ENCODE data around the gene CBLB. TPM values are rescaled to one million over a fixed set of nuclear protein-coding genes. Genes with fewer than 3 reads are reported as not detected.

Gene CBLB
- total RNA-seq, 1 experiment from 2014 or later, result 98.8 TPM

GRCh38 chr3:105678017-105678416 is 190.8 kb downstream of the CBLB start:
- Histone ChIP-seq H3K9me3 (ENCODE audit: low read length) (no peaks in the 10 kb centered on the region), H3K79me2 (ENCODE audit: low read length) (peaks cover 3% of the 10 kb centered on the region; the same call in 1 of the 2 replicates), H4K20me1 (ENCODE audit: insufficient read depth, low read depth, low read length) (no peaks in the 10 kb centered on the region), H3K4me3 (ENCODE audit: low read length) (no peak overlapping the region), H3K9me2 (replicated peaks; ENCODE audit: insufficient read depth, low read length) (no peaks in the 10 kb centered on the region), H3K36me3 (ENCODE audit: insufficient read depth, low read length) (peaks cover 78% of the 10 kb centered on the region), H3K4me2 (ENCODE audit: low read depth, low read length, poor library complexity, severe bottlenecking) (no peak overlapping the region), H3K9ac (ENCODE audit: low read length) (no peak overlapping the region), H3K4me1 (ENCODE audit: low read length) (peaks cover 32% of the 10 kb centered on the region), H2AFZ (ENCODE audit: low read length) (no peak overlapping the region), H3K27ac (ENCODE audit: low read length) (no peak overlapping the region), H3K27me3 (ENCODE audit: low read length) (no peaks in the 10 kb centered on the region)
- DNase-seq, result no peak

GRCh38 chr3:105676621-105677300 is 192.1 kb downstream of the CBLB start:
- no peak for DNase-seq
- Histone ChIP-seq H3K27ac (ENCODE audit: low read length) (no peak overlapping the region), H3K36me3 (ENCODE audit: insufficient read depth, low read length) (peaks cover 66% of the 10 kb centered on the region), H3K4me3 (ENCODE audit: low read length) (no peak overlapping the region), H3K9me3 (ENCODE audit: low read length) (no peaks in the 10 kb centered on the region), H3K9me2 (replicated peaks; ENCODE audit: insufficient read depth, low read length) (no peaks in the 10 kb centered on the region), H4K20me1 (ENCODE audit: insufficient read depth, low read depth, low read length) (no peaks in the 10 kb centered on the region), H3K79me2 (ENCODE audit: low read length) (peaks cover 3% of the 10 kb centered on the region; the same call in 1 of the 2 replicates), H3K9ac (ENCODE audit: low read length) (no peak overlapping the region), H3K4me2 (ENCODE audit: low read depth, low read length, poor library complexity, severe bottlenecking) (no peak overlapping the region), H3K4me1 (ENCODE audit: low read length) (peaks cover 30% of the 10 kb centered on the region), H3K27me3 (ENCODE audit: low read length) (no peaks in the 10 kb centered on the region), H2AFZ (ENCODE audit: low read length) (no peak overlapping the region)

GRCh38 chr3:105674437-105675065 is 194.3 kb downstream of the CBLB start:
- no peak for DNase-seq
- Histone ChIP-seq H3K27ac (ENCODE audit: low read length) (no peak overlapping the region), H3K9ac (ENCODE audit: low read length) (no peak overlapping the region)

GRCh38 chr3:105672996-105673395 is 195.8 kb downstream of the CBLB start:
- Histone ChIP-seq H3K27ac (ENCODE audit: low read length) (no peak overlapping the region), H3K9ac (ENCODE audit: low read length) (no peak overlapping the region), H3K79me2 (ENCODE audit: low read length) (no peaks in the 10 kb centered on the region), H4K20me1 (ENCODE audit: insufficient read depth, low read depth, low read length) (no peaks in the 10 kb centered on the region), H3K9me3 (ENCODE audit: low read length) (no peaks in the 10 kb centered on the region), H3K4me3 (ENCODE audit: low read length) (no peak overlapping the region), H2AFZ (ENCODE audit: low read length) (no peak overlapping the region), H3K27me3 (ENCODE audit: low read length) (no peaks in the 10 kb centered on the region), H3K4me2 (ENCODE audit: low read depth, low read length, poor library complexity, severe bottlenecking) (no peak overlapping the region), H3K9me2 (replicated peaks; ENCODE audit: insufficient read depth, low read length) (no peaks in the 10 kb centered on the region), H3K4me1 (ENCODE audit: low read length) (no peaks in the 10 kb centered on the region), H3K36me3 (ENCODE audit: insufficient read depth, low read length) (peaks cover 53% of the 10 kb centered on the region)
- DNase-seq, result no peak

More at GRCh38 chr3:105674437-105675065, 194.3 kb downstream of the CBLB start:
- H3K9me3 ChIP-seq (ENCODE audit: low read length), result no peaks in the 10 kb centered on the region
- H3K4me2 ChIP-seq (ENCODE audit: low read depth, low read length, poor library complexity, severe bottlenecking), result no peak overlapping the region
- no peak overlapping the region for H2AFZ ChIP-seq (ENCODE audit: low read length)
- no peaks in the 10 kb centered on the region for H3K9me2 ChIP-seq (replicated peaks; ENCODE audit: insufficient read depth, low read length)
- no peaks in the 10 kb centered on the region; the same call in 1 of the 2 replicates for H3K79me2 ChIP-seq (ENCODE audit: low read length)
- H3K4me3 ChIP-seq (ENCODE audit: low read length), result no peak overlapping the region
- H3K4me1 ChIP-seq (ENCODE audit: low read length), result peaks cover 8% of the 10 kb centered on the region
- H4K20me1 ChIP-seq (ENCODE audit: insufficient read depth, low read depth, low read length), result no peaks in the 10 kb centered on the region
- no peaks in the 10 kb centered on the region for H3K27me3 ChIP-seq (ENCODE audit: low read length)
- peaks cover 59% of the 10 kb centered on the region for H3K36me3 ChIP-seq (ENCODE audit: insufficient read depth, low read length)

- no peak overlapping the region for H3K9ac ChIP-seq (ENCODE audit: low read length)
- H3K36me3 ChIP-seq (ENCODE audit: insufficient read depth, low read length), result peaks cover 52% of the 10 kb centered on the region; the same call in 1 of the 2 replicates
- H3K4me1 ChIP-seq (ENCODE audit: low read length), result no peaks in the 10 kb centered on the region
Measured at GRCh38 chr3:105662306-105662705, 206.5 kb downstream of the CBLB start.

GRCh38 chr3:105661461-105661860 is 207.4 kb downstream of the CBLB start:
- Histone ChIP-seq H3K4me3 (ENCODE audit: low read length) (no peak overlapping the region), H3K36me3 (ENCODE audit: insufficient read depth, low read length) (peaks cover 45% of the 10 kb centered on the region; the same call in 1 of the 2 replicates), H4K20me1 (ENCODE audit: insufficient read depth, low read depth, low read length) (no peaks in the 10 kb centered on the region), H3K4me2 (ENCODE audit: low read depth, low read length, poor library complexity, severe bottlenecking) (no peak overlapping the region), H3K79me2 (ENCODE audit: low read length) (no peaks in the 10 kb centered on the region), H2AFZ (ENCODE audit: low read length) (no peak overlapping the region), H3K9me3 (ENCODE audit: low read length) (no peaks in the 10 kb centered on the region), H3K9ac (ENCODE audit: low read length) (no peak overlapping the region), H3K9me2 (replicated peaks; ENCODE audit: insufficient read depth, low read length) (no peaks in the 10 kb centered on the region), H3K27ac (ENCODE audit: low read length) (no peak overlapping the region), H3K4me1 (ENCODE audit: low read length) (no peaks in the 10 kb centered on the region), H3K27me3 (ENCODE audit: low read length) (no peaks in the 10 kb centered on the region)
- no peak for DNase-seq

More at GRCh38 chr3:105662306-105662705, 206.5 kb downstream of the CBLB start:
- Histone ChIP-seq H3K4me3 (ENCODE audit: low read length) (no peak overlapping the region), H3K79me2 (ENCODE audit: low read length) (no peaks in the 10 kb centered on the region), H3K4me2 (ENCODE audit: low read depth, low read length, poor library complexity, severe bottlenecking) (no peak overlapping the region), H3K27me3 (ENCODE audit: low read length) (no peaks in the 10 kb centered on the region), H3K9me2 (replicated peaks; ENCODE audit: insufficient read depth, low read length) (no peaks in the 10 kb centered on the region), H4K20me1 (ENCODE audit: insufficient read depth, low read depth, low read length) (no peaks in the 10 kb centered on the region), H3K9me3 (ENCODE audit: low read length) (no peaks in the 10 kb centered on the region), H2AFZ (ENCODE audit: low read length) (no peak overlapping the region), H3K27ac (ENCODE audit: low read length) (no peak overlapping the region)
- DNase-seq, result no peak

- no peak overlapping the region for H3K27ac ChIP-seq (ENCODE audit: low read length)
- no peak overlapping the region for H3K9ac ChIP-seq (ENCODE audit: low read length)
- H3K4me3 ChIP-seq (ENCODE audit: low read length), result no peak overlapping the region
- H2AFZ ChIP-seq (ENCODE audit: low read length), result no peak overlapping the region
- H3K27me3 ChIP-seq (ENCODE audit: low read length), result no peaks in the 10 kb centered on the region
- H3K9me2 ChIP-seq (replicated peaks; ENCODE audit: insufficient read depth, low read length), result no peaks in the 10 kb centered on the region
- no peak for DNase-seq
- H3K4me2 ChIP-seq (ENCODE audit: low read depth, low read length, poor library complexity, severe bottlenecking), result no peak overlapping the region
- H3K9me3 ChIP-seq (ENCODE audit: low read length), result no peaks in the 10 kb centered on the region
- no peaks in the 10 kb centered on the region for H3K79me2 ChIP-seq (ENCODE audit: low read length)
- H4K20me1 ChIP-seq (ENCODE audit: insufficient read depth, low read depth, low read length), result no peaks in the 10 kb centered on the region
- H3K36me3 ChIP-seq (ENCODE audit: insufficient read depth, low read length), result peaks cover 29% of the 10 kb centered on the region; the same call in 1 of the 2 replicates
- H3K4me1 ChIP-seq (ENCODE audit: low read length), result no peaks in the 10 kb centered on the region; the same call in 1 of the 2 replicates
Measured at GRCh38 chr3:105656651-105657504, 211.9 kb downstream of the CBLB start.

GRCh38 chr3:105653868-105654267 is 214.9 kb downstream of the CBLB start:
- no peak overlapping the region for H3K9ac ChIP-seq (ENCODE audit: low read length)
- no peak overlapping the region for H3K4me2 ChIP-seq (ENCODE audit: low read depth, low read length, poor library complexity, severe bottlenecking)
- H3K27ac ChIP-seq (ENCODE audit: low read length), result no peak overlapping the region
- no peak for DNase-seq
- H2AFZ ChIP-seq (ENCODE audit: low read length), result no peak overlapping the region
- H3K79me2 ChIP-seq (ENCODE audit: low read length), result no peaks in the 10 kb centered on the region
- no peak overlapping the region for H3K4me3 ChIP-seq (ENCODE audit: low read length)
- H3K9me2 ChIP-seq (replicated peaks; ENCODE audit: insufficient read depth, low read length), result no peaks in the 10 kb centered on the region
- H3K27me3 ChIP-seq (ENCODE audit: low read length), result no peaks in the 10 kb centered on the region
- peaks cover 10% of the 10 kb centered on the region; the same call in 1 of the 2 replicates for H3K36me3 ChIP-seq (ENCODE audit: insufficient read depth, low read length)
- no peaks in the 10 kb centered on the region; the same call in 1 of the 2 replicates for H3K4me1 ChIP-seq (ENCODE audit: low read length)
- no peaks in the 10 kb centered on the region for H3K9me3 ChIP-seq (ENCODE audit: low read length)
- H4K20me1 ChIP-seq (ENCODE audit: insufficient read depth, low read depth, low read length), result no peaks in the 10 kb centered on the region
